PFSK-1 (cell line): ENCODE results near the gene CALHM3.

ENCODE experiments used
- FOXP2 ChIP-seq: optimal IDR thresholded peaks from 2 replicates; pipeline ENCODE3; 2011; ENCODE audit warnings: borderline replicate concordance, control low read depth, inconsistent platforms; ENCODE audit not compliant: insufficient read depth; ENCODE audit errors: extremely low read length, extremely low read depth
- POLR2AphosphoS5 ChIP-seq: IDR thresholded peaks from 2 replicates; pipeline ENCODE4 v1.6.1; 2012; ENCODE audit warnings: low read depth, mild to moderate bottlenecking, control low read depth, low read length, moderate library complexity
- REST ChIP-seq, 2 experiments: IDR thresholded peaks; 2 replicates each; pipeline versions ENCODE4 v1.6.1 to v1.8.0; 2011 to 2012; ENCODE audit warnings: low read depth in 2 of 2, low read length in 2 of 2, control low read depth in 1 of 2, inconsistent platforms in 1 of 2, mild to moderate bottlenecking in 1 of 2, moderate library complexity in 1 of 2; ENCODE audit not compliant: insufficient read depth in 1 of 2
- SIN3A ChIP-seq: IDR thresholded peaks from 2 replicates; pipeline ENCODE4 v1.6.1; 2012; ENCODE audit warnings: mild to moderate bottlenecking, low read length, moderate library complexity, borderline replicate concordance; ENCODE audit not compliant: insufficient read depth
- TAF1 ChIP-seq: IDR thresholded peaks from 2 replicates; pipeline ENCODE4 v1.6.1; 2012; ENCODE audit warnings: low read length, control low read depth, borderline replicate concordance; ENCODE audit not compliant: insufficient read depth

The CALHM3 gene

GRCh38 chr10:103451831-103452505 lies 27.1 kb downstream of the CALHM3 start, which contains the start of gene CALHM2:
Gene CALHM2, minus strand, starts transcription at chr10:103452370. Its CDS starts 2,429 bp downstream, at chr10:103449941.
- TF ChIP-seq TAF1 (no peak), REST (IDR thresholded peaks at IDR 0.05; ENCODE audit: insufficient read depth in 1 of 2, low read depth in 2 of 2, low read length in 2 of 2) (no peak), FOXP2 (peak; percentile 22), POLR2AphosphoS5 (no peak), SIN3A (no peak)

- TF ChIP-seq POLR2AphosphoS5 (no peak), REST (IDR thresholded peaks at IDR 0.05; ENCODE audit: insufficient read depth in 1 of 2, low read depth in 2 of 2, low read length in 2 of 2) (no peak), FOXP2 (peak; percentile 32), TAF1 (peak; percentile 29; the same call in 1 of the 2 replicates), SIN3A (no peak)
These were observed 27.8 kb downstream of the CALHM3 start for GRCh38 chr10:103451091-103451813.

GRCh38 chr10:103450201-103450695 lies 28.8 kb downstream of the CALHM3 start:
- TF ChIP-seq FOXP2 = no peak

- TF ChIP-seq POLR2AphosphoS5 (no peak), REST (IDR thresholded peaks at IDR 0.05; ENCODE audit: insufficient read depth in 1 of 2, low read depth in 2 of 2, low read length in 2 of 2) (no peak), SIN3A (no peak), FOXP2 (no peak), TAF1 (no peak)
These were observed 29.6 kb downstream of the CALHM3 start for GRCh38 chr10:103449208-103450144.

- no peak for TF ChIP-seq REST (IDR thresholded peaks at IDR 0.05; ENCODE audit: insufficient read depth in 1 of 2, low read depth in 2 of 2, low read length in 2 of 2)
- no peak for TF ChIP-seq POLR2AphosphoS5
- no peak for TF ChIP-seq FOXP2
- no peak for TF ChIP-seq SIN3A
- TF ChIP-seq TAF1 = no peak
These were observed 30.3 kb downstream of the CALHM3 start for GRCh38 chr10:103448746-103449145.
